Mesothelial cell of epicardium (in vitro differentiated cells): ENCODE data around the gene CEP41. TPM values are rescaled to one million over a fixed set of nuclear protein-coding genes. Genes with fewer than 3 reads are reported as not detected.
A peak's percentile ranks its signal among the peaks of the same experiment; 100 is the strongest.

Source experiments
- DNase-seq, 2 experiments: peaks; one replicate each; pipeline ENCODE4 v3.0.0; 2021; ENCODE audit warnings: low spot score in 2 of 2; ENCODE audit not compliant: unreplicated experiment in 2 of 2
- H3K27ac Mint-ChIP-seq: 2 replicates; pipeline ENCODE4 v1.8.0; 2021; ENCODE audit warnings: mixed read lengths
- H3K27me3 Mint-ChIP-seq: 2 replicates; pipeline ENCODE4 v1.8.0; 2021; ENCODE audit warnings: low read depth, mixed read lengths
- H3K36me3 Mint-ChIP-seq: 2 replicates; pipeline ENCODE4 v1.8.0; 2021; ENCODE audit warnings: mixed read lengths
- H3K4me1 Mint-ChIP-seq: 2 replicates; pipeline ENCODE4 v1.8.0; 2021; ENCODE audit warnings: mixed read lengths
- H3K4me3 Mint-ChIP-seq: 2 replicates; pipeline ENCODE4 v1.8.0; 2021; ENCODE audit warnings: mild to moderate bottlenecking, moderate library complexity, mixed read lengths
- H3K9me3 Mint-ChIP-seq: 2 replicates; pipeline ENCODE4 v1.8.0; 2021; ENCODE audit warnings: mixed read lengths
- total RNA-seq: library from RNA; stranded (reverse); gene quantifications from 3 replicates; pipeline ENCODE4 v1.2.1, GENCODE V29; 2021
- TF ChIP-seq, protein P1 (sequence below): fragments of 200-600 bp; sonication (generic); IDR thresholded peaks from one replicate; pipeline ENCODE4 v1.5.0; 2021; ENCODE audit warnings: antibody characterized with exemption; ENCODE audit not compliant: unreplicated experiment

Gene CEP41
- total RNA-seq, 1 donor from 2014 or later: 22.5 TPM

DNA sequence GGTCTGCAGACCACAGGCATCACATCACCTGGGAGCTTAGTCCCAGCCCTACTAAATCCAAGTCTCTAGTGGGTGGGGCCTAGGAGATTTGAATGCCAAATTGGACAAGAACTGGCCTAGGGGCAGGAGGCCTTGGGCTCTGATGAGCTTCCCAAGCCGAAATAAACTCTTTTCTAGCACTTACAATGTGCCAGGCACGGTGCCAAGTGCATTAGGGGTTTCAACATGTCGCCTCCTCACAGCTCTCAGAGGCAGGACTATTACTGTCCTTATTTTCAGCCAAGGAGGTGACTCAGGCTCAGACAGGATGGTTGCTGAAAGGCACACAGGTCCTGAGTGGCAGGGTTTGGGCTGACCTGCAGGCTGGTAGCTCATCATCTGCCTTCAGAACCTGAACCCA, 69.8 kb downstream of the CEP41 start:
- H3K36me3 Mint-ChIP-seq: peaks cover 4% of the 10 kb centered on the region
- peaks cover 5% of the 10 kb centered on the region for H3K9me3 Mint-ChIP-seq
- peaks cover 68% of the 10 kb centered on the region for H3K4me1 Mint-ChIP-seq
- TF ChIP-seq, protein P1, sequence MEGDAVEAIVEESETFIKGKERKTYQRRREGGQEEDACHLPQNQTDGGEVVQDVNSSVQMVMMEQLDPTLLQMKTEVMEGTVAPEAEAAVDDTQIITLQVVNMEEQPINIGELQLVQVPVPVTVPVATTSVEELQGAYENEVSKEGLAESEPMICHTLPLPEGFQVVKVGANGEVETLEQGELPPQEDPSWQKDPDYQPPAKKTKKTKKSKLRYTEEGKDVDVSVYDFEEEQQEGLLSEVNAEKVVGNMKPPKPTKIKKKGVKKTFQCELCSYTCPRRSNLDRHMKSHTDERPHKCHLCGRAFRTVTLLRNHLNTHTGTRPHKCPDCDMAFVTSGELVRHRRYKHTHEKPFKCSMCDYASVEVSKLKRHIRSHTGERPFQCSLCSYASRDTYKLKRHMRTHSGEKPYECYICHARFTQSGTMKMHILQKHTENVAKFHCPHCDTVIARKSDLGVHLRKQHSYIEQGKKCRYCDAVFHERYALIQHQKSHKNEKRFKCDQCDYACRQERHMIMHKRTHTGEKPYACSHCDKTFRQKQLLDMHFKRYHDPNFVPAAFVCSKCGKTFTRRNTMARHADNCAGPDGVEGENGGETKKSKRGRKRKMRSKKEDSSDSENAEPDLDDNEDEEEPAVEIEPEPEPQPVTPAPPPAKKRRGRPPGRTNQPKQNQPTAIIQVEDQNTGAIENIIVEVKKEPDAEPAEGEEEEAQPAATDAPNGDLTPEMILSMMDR: no peak
- DNase-seq: no peak
- H3K27me3 Mint-ChIP-seq: no peaks in the 10 kb centered on the region
- H3K4me3 Mint-ChIP-seq: no peak overlapping the region
- peak overlapping the region; percentile 71 for H3K27ac Mint-ChIP-seq

DNA sequence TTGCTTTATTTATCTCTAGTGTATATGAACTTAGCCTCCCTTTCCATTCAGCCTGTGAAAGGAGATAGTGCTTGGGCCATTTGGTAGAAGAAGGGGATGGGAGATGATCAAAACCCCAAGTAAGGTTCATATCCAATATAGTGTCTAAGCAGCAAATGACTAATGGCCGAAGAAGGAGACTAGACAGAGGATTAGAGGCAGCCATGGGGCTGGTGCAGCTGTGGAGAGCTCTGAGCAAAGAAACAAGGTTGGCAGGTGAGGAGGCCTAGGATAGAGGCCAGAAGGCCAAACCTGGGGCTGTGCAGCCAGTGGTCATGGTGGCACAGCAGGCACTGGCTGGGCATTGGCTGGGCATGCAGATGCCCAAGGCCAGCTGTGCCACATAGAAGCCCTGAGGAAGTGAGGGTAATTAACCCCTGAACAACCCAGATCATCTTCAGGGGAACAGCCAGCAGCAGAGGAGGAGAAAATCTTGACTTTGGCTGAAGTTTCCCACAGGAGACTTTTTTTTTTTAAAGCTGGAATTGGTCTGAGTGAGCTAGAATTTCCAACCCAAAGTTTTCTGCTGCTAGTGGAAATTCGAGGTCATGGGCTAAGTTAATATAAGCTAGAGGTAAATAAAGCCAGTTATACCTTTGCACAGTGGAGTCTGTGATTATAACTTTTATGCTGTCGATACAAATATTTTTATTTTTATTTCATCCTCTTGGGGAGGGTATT, 70.8 kb downstream of the CEP41 start:
- Mint-ChIP-seq H3K36me3 (no peaks in the 10 kb centered on the region), H3K4me3 (no peak overlapping the region), H3K27ac (peak overlapping the region; percentile 94), H3K4me1 (peaks cover 79% of the 10 kb centered on the region), H3K27me3 (no peaks in the 10 kb centered on the region), H3K9me3 (peaks cover 4% of the 10 kb centered on the region)
- no peak for DNase-seq
- TF ChIP-seq, protein P1: no peak

DNA sequence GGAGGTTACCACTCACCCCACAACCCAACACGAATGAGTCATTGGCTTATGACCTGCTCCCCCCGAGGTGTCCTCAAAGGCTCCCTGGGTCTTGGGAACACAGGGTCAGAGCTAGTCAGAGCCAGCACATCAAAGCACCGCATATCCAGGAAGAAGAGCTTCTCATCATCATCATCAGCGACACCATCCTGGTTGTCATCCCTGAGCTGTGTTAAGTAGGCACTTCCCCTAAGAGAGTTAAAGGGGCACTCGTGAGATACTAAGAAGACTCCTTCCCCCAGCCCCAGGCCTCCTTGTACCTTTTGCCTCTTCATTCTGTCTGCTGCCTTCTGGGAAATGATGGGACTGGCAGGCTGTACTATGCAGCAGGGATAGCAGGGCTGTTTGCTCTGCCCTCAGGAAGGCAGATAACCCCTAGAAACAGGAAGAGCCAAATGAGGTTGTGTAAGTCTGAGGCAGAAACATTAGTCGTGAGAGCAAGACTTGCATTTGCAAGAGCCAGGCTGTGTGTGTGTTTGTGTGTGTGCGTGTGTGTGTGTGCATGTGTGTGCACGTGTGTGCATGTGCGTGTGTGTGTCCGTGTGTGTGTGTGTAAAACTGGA, 71.6 kb downstream of the CEP41 start:
- peaks cover 4% of the 10 kb centered on the region for H3K9me3 Mint-ChIP-seq
- peak overlapping the region; percentile 94 for H3K27ac Mint-ChIP-seq
- no peak for DNase-seq
- H3K27me3 Mint-ChIP-seq: no peaks in the 10 kb centered on the region
- H3K36me3 Mint-ChIP-seq: no peaks in the 10 kb centered on the region
- no peak overlapping the region for H3K4me3 Mint-ChIP-seq
- TF ChIP-seq, protein P1: no peak
- H3K4me1 Mint-ChIP-seq: peaks cover 79% of the 10 kb centered on the region

DNA sequence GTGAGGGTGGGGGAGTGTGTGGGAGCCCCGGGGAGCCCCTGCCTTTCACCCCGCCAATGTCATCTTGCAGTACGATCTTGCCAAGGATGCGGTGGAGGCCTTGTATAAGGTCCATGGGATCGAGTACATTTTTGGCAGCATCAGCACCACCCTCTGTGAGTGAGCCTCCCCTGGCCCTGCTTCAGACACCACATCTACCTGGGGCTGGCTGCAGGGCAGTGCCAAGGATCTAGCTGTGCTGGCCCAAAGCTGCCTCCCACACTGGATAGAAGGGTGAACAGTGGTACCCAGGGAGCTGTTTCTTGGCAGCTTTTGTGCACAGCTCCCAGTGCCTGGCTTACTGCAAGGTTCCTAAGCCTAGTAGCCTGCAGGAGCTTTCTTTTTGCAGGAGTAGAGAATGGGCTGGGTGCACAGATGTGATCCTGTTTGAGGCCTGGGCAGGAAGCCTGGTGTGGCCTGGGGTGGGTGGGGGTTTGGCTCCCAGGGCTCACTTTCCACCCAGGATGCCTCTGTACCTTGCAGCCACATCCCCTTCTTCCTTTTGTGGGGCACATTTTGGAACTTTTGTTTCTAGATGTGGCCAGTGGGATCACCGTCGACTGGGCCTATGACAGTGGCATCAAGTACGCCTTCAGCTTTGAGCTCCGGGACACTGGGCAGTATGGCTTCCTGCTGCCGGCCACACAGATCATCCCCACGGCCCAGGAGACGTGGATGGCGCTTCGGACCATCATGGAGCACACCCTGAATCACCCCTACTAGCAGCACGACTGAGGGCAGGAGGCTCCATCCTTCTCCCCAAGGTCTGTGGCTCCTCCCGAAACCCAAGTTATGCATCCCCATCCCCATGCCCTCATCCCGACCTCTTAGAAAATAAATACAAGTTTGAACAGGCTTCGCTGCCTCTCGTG, 72.7 kb downstream of the CEP41 start:
- Mint-ChIP-seq H3K27me3 (no peaks in the 10 kb centered on the region), H3K9me3 (peaks cover 4% of the 10 kb centered on the region), H3K4me1 (peaks cover 74% of the 10 kb centered on the region), H3K4me3 (no peak overlapping the region), H3K27ac (peak overlapping the region; percentile 97), H3K36me3 (no peaks in the 10 kb centered on the region)
- TF ChIP-seq, protein P1: no peak
- DNase-seq: no peak

DNA sequence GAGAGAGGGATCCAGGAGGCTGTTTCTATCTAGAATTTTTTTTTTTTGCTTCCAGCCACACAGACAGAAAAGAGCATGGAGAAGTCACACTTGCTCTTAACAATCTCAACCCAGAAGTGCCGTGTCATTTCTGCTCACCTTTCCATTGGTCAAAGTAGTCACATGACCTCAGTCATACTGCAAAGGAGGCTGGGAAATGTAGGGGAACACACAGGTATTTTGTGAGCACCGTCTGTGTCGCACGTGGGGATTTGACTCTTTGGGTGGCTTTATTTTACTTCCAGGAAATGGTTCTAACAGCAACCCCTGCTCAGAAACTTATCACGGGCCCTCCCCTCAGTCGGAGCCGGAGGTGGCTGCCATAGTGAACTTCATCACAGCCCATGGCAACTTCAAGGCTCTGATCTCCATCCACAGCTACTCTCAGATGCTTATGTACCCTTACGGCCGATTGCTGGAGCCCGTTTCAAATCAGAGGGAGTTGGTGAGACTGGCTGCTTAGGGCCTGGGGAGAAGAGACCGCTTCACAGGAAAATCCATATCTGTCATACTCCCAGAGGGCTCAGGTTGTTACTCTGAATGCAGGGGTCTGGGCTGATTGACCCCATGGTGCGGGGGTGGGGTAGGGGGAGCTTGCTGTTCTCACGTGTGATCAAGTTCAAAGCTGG, 73.6 kb downstream of the CEP41 start:
- H3K4me3 Mint-ChIP-seq: no peak overlapping the region
- H3K9me3 Mint-ChIP-seq: peaks cover 4% of the 10 kb centered on the region
- TF ChIP-seq, protein P1: no peak
- H3K4me1 Mint-ChIP-seq: peaks cover 66% of the 10 kb centered on the region
- H3K36me3 Mint-ChIP-seq: no peaks in the 10 kb centered on the region
- peak overlapping the region; percentile 97 for H3K27ac Mint-ChIP-seq
- H3K27me3 Mint-ChIP-seq: no peaks in the 10 kb centered on the region
- no peak for DNase-seq
